KG1 (cell line): ENCODE results near the gene ARFGAP2.

Experiments
- DNase-seq: peaks from one replicate; lab custom pipeline; 2025; lab: John Stamatoyannopoulos, UW

The ARFGAP2 gene

GRCh38 chr11:47171061-47171838 lies 5.4 kb downstream of the ARFGAP2 start:
- DNase-seq = no peak

- no peak for DNase-seq
Measured at GRCh38 chr11:47166368-47166767, 10.3 kb downstream of the ARFGAP2 start.

GRCh38 chr11:47165253-47165840 lies 11.3 kb downstream of the ARFGAP2 start:
- no peak for DNase-seq

GRCh38 chr11:47164321-47164720 lies 12.4 kb downstream of the ARFGAP2 start:
- no peak for DNase-seq

- DNase-seq = no peak
Measured at GRCh38 chr11:47163898-47164297, 12.8 kb downstream of the ARFGAP2 start.

GRCh38 chr11:47163193-47163592 lies 13.5 kb downstream of the ARFGAP2 start:
- no peak for DNase-seq

GRCh38 chr11:47162426-47162825 lies 14.3 kb downstream of the ARFGAP2 start:
- no peak for DNase-seq

- DNase-seq = no peak
Measured at GRCh38 chr11:47161890-47162289, 14.8 kb downstream of the ARFGAP2 start.

GRCh38 chr11:47161134-47161854 lies 15.4 kb downstream of the ARFGAP2 start:
- DNase-seq = peak; percentile 45

- DNase-seq = no peak
Measured at GRCh38 chr11:47160753-47161133, 15.9 kb downstream of the ARFGAP2 start.

- no peak for DNase-seq
Measured at GRCh38 chr11:47158242-47158641, 18.4 kb downstream of the ARFGAP2 start.

GRCh38 chr11:47157805-47158204 lies 18.9 kb downstream of the ARFGAP2 start:
- DNase-seq = no peak

GRCh38 chr11:47156951-47157350 lies 19.7 kb downstream of the ARFGAP2 start:
- no peak for DNase-seq

- no peak for DNase-seq
Measured at GRCh38 chr11:47156333-47156732, 20.3 kb downstream of the ARFGAP2 start.

- DNase-seq = no peak
Measured at GRCh38 chr11:47155879-47156278, 20.8 kb downstream of the ARFGAP2 start.

GRCh38 chr11:47154616-47155570 lies 21.8 kb downstream of the ARFGAP2 start:
- no peak for DNase-seq

- DNase-seq = no peak
Measured at GRCh38 chr11:47152953-47153950, 23.4 kb downstream of the ARFGAP2 start.

- DNase-seq = no peak
Measured at GRCh38 chr11:47152126-47152952, 24.3 kb downstream of the ARFGAP2 start.

- no peak for DNase-seq
Measured at GRCh38 chr11:47149782-47150181, 26.9 kb downstream of the ARFGAP2 start.
